Measurements from ENCODE around the gene FNDC7. TPM values are rescaled to one million over a fixed set of nuclear protein-coding genes. Genes with fewer than 3 reads are reported as not detected.

FNDC7 gene
- total RNA-seq, 4 donors from 2014 or later = not detected

- TF ChIP-seq CTCF (IDR thresholded peaks at IDR 0.05; ENCODE audit: low read depth) = no peak
Observed at GRCh38 chr1:108670131-108670773, 42.5 kb upstream of the FNDC7 start.

GRCh38 chr1:108671143-108671542, 41.6 kb upstream of the FNDC7 start:
- TF ChIP-seq CTCF (IDR thresholded peaks at IDR 0.05; ENCODE audit: low read depth) = no peak

GRCh38 chr1:108678706-108679105, 34.0 kb upstream of the FNDC7 start:
- TF ChIP-seq CTCF (IDR thresholded peaks at IDR 0.05; ENCODE audit: low read depth) = no peak

- no peak for TF ChIP-seq CTCF (IDR thresholded peaks at IDR 0.05; ENCODE audit: low read depth)
Observed at GRCh38 chr1:108679586-108680213, 33.0 kb upstream of the FNDC7 start.

- TF ChIP-seq CTCF (IDR thresholded peaks at IDR 0.05; ENCODE audit: low read depth) = no peak
Observed at GRCh38 chr1:108685529-108685928, 27.2 kb upstream of the FNDC7 start.

GRCh38 chr1:108686614-108687313, 25.9 kb upstream of the FNDC7 start:
- no peak for TF ChIP-seq CTCF (IDR thresholded peaks at IDR 0.05; ENCODE audit: low read depth)
